PFSK-1 (cell line): Measurements from ENCODE around the gene IL9.

Experiments used
- FOXP2 ChIP-seq: optimal IDR thresholded peaks from 2 replicates; pipeline ENCODE3; 2011; ENCODE audit warnings: borderline replicate concordance, control low read depth, inconsistent platforms; ENCODE audit not compliant: insufficient read depth; ENCODE audit errors: extremely low read length, extremely low read depth
- POLR2AphosphoS5 ChIP-seq: IDR thresholded peaks from 2 replicates; pipeline ENCODE4 v1.6.1; 2012; ENCODE audit warnings: low read depth, mild to moderate bottlenecking, control low read depth, low read length, moderate library complexity
- SIN3A ChIP-seq: IDR thresholded peaks from 2 replicates; pipeline ENCODE4 v1.6.1; 2012; ENCODE audit warnings: mild to moderate bottlenecking, low read length, moderate library complexity, borderline replicate concordance; ENCODE audit not compliant: insufficient read depth
- TAF1 ChIP-seq: IDR thresholded peaks from 2 replicates; pipeline ENCODE4 v1.6.1; 2012; ENCODE audit warnings: low read length, control low read depth, borderline replicate concordance; ENCODE audit not compliant: insufficient read depth
- TF ChIP-seq, protein P1 (sequence below), 2 experiments: IDR thresholded peaks; 2 replicates each; pipeline versions ENCODE4 v1.6.1 to v1.8.0; 2011 to 2012; ENCODE audit warnings: low read depth in 2 of 2, low read length in 2 of 2, control low read depth in 1 of 2, inconsistent platforms in 1 of 2, mild to moderate bottlenecking in 1 of 2, moderate library complexity in 1 of 2; ENCODE audit not compliant: insufficient read depth in 1 of 2

The IL9 gene

DNA sequence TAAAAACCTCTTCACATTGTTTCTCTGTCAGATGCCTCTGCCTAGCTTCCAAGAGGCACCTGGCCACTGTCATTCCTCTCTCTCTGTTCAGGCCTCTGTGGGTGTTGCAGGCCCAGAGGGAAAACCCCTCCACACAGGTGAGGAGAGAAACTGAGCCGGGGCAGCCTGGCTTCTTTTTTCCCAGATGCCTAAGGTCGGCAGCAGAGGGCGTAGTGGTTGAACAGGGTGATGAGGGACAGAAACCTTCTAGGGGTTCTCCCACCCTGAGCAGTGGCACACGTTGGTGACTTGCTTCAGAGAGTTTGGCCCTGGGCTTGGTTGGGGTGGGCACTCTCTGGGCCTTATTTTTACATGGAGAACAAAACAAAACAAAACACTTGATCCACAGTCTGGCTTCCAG, 12.2 kb downstream of the IL9 start:
- TF ChIP-seq, protein P1, sequence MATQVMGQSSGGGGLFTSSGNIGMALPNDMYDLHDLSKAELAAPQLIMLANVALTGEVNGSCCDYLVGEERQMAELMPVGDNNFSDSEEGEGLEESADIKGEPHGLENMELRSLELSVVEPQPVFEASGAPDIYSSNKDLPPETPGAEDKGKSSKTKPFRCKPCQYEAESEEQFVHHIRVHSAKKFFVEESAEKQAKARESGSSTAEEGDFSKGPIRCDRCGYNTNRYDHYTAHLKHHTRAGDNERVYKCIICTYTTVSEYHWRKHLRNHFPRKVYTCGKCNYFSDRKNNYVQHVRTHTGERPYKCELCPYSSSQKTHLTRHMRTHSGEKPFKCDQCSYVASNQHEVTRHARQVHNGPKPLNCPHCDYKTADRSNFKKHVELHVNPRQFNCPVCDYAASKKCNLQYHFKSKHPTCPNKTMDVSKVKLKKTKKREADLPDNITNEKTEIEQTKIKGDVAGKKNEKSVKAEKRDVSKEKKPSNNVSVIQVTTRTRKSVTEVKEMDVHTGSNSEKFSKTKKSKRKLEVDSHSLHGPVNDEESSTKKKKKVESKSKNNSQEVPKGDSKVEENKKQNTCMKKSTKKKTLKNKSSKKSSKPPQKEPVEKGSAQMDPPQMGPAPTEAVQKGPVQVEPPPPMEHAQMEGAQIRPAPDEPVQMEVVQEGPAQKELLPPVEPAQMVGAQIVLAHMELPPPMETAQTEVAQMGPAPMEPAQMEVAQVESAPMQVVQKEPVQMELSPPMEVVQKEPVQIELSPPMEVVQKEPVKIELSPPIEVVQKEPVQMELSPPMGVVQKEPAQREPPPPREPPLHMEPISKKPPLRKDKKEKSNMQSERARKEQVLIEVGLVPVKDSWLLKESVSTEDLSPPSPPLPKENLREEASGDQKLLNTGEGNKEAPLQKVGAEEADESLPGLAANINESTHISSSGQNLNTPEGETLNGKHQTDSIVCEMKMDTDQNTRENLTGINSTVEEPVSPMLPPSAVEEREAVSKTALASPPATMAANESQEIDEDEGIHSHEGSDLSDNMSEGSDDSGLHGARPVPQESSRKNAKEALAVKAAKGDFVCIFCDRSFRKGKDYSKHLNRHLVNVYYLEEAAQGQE (IDR thresholded peaks at IDR 0.05; ENCODE audit: insufficient read depth in 1 of 2, low read depth in 2 of 2, low read length in 2 of 2) = no peak
- TF ChIP-seq TAF1 = no peak

DNA sequence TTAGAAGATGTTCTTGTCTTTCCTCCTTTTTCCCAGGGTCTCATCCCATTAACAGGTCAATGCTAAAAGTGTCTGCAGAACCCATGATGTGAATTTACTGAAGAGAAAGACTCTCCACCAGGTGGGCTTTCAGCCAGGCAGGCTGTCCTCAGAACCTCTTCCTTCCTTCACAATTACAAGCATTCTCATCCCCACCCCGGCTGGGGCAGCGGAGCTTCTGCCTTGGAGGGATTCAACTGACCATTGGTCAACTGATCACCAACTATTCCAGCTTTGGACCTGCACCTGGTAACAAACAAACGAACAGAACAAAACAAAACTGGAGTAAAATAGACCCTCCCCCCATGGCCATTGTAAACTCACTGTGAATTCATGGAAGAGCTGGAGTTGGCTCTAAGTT, 12.6 kb downstream of the IL9 start:
- no peak for TF ChIP-seq FOXP2
- no peak for TF ChIP-seq TAF1
- TF ChIP-seq, protein P1 (IDR thresholded peaks at IDR 0.05; ENCODE audit: insufficient read depth in 1 of 2, low read depth in 2 of 2, low read length in 2 of 2) = no peak
- no peak for TF ChIP-seq POLR2AphosphoS5

DNA sequence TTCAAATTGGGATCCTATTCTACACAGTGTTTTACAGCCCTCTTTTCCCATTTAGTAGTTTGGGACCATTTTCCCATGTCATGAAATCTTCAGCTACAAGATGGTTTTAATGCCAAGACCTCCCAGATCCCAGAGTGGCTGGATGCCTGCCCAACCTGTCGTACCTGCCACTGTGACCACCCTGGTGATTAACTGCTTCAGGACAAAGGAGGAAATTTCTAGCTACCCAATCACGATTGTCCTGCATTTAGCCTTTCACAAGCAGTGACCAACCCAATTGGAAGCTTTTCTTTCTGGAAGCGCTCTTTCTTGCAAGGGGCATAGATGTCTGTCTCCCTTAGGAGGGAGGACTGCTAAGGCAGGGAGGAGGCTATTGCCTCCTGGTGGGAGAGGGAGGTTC, 13.8 kb downstream of the IL9 start:
- no peak for TF ChIP-seq SIN3A
- no peak for TF ChIP-seq POLR2AphosphoS5
- TF ChIP-seq, protein P1 (IDR thresholded peaks at IDR 0.05; ENCODE audit: insufficient read depth in 1 of 2, low read depth in 2 of 2, low read length in 2 of 2) = no peak
- no peak for TF ChIP-seq FOXP2
- no peak for TF ChIP-seq TAF1

DNA sequence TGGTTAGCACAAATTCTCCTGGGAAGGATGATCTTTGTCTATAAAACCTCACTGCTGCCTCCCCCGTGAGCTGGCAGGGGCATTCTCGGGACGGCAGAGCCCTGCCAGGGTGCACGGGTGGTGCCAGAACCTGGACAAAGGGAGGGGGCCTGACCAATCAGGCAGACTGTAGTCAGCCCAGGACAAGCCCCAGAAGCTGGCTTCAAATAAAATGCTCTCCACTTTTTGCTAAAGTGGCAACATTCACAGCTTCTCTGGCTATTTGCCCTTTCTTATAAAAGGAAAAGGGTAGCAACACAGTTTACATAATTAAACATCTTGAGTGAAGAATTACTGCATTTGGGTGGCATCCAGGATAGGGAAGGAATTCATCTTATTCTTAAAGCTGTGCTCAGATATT, 14.4 kb downstream of the IL9 start:
- TF ChIP-seq SIN3A (no peak), POLR2AphosphoS5 (no peak), TAF1 (no peak), FOXP2 (no peak)
- TF ChIP-seq, protein P1 (IDR thresholded peaks at IDR 0.05; ENCODE audit: insufficient read depth in 1 of 2, low read depth in 2 of 2, low read length in 2 of 2) = no peak

DNA sequence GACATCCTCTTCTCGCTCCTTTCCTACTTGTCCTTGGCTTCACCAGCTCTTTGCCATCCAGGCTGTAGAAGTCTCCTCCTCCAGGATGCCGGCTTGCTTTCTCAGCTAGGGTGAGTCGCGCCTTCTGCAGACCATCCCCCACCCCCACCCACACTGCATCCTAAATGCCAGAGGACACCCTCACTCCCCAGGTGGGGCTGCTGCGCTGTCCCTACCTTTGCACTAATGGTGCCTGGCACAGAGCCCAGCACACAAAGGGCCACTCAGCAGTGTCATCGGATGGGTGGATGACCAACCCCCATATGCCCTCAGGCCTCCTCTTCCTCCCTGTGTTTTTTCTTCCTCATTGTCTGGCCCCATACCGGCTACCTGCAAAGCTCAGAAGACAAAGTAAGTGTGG, 14.8 kb downstream of the IL9 start:
- TF ChIP-seq FOXP2 (no peak), POLR2AphosphoS5 (no peak), TAF1 (no peak), SIN3A (no peak)
- TF ChIP-seq, protein P1 (IDR thresholded peaks at IDR 0.05; ENCODE audit: insufficient read depth in 1 of 2, low read depth in 2 of 2, low read length in 2 of 2) = no peak
